Measurements from ENCODE around the gene FSHB.
"Not testable (repeated sequence)": the region's sequence is repeated elsewhere in the genome, so short reads cannot be mapped to it uniquely, and the experiment has no call there.

Gene FSHB

GRCh38 chr11:30230714-30231113, at the start of gene FSHB:
FSHB (plus strand) TSS chr11:30231014; CDS start chr11:30231903, 889 bp downstream.
- DNase-seq (ENCODE audit: low read depth in 1 of 2, low spot score in 1 of 2): no peak

GRCh38 chr11:30186748-30187147, 44.1 kb upstream of the FSHB start:
- DNase-seq (ENCODE audit: low read depth in 1 of 2, low spot score in 1 of 2): no peak

GRCh38 chr11:30192620-30193019, 38.2 kb upstream of the FSHB start:
- DNase-seq (ENCODE audit: low read depth in 1 of 2, low spot score in 1 of 2): no peak

- DNase-seq (ENCODE audit: low read depth in 1 of 2, low spot score in 1 of 2): peak; percentile 1 to 11
Measured at GRCh38 chr11:30196400-30197206, 34.2 kb upstream of the FSHB start.

GRCh38 chr11:30197869-30198268, 32.9 kb upstream of the FSHB start:
- DNase-seq (ENCODE audit: low read depth in 1 of 2, low spot score in 1 of 2): no peak

GRCh38 chr11:30202989-30203388, 27.8 kb upstream of the FSHB start:
- DNase-seq (ENCODE audit: low read depth in 1 of 2, low spot score in 1 of 2): not testable (repeated sequence)

- DNase-seq (ENCODE audit: low read depth in 1 of 2, low spot score in 1 of 2): no peak
Measured at GRCh38 chr11:30203850-30204249, 27.0 kb upstream of the FSHB start.

GRCh38 chr11:30206249-30206996, 24.4 kb upstream of the FSHB start:
- DNase-seq (ENCODE audit: low read depth in 1 of 2, low spot score in 1 of 2): no peak

GRCh38 chr11:30210357-30210756, 20.5 kb upstream of the FSHB start:
- no peak for DNase-seq (ENCODE audit: low read depth in 1 of 2, low spot score in 1 of 2)

GRCh38 chr11:30216534-30216933, 14.3 kb upstream of the FSHB start:
- no peak for DNase-seq (ENCODE audit: low read depth in 1 of 2, low spot score in 1 of 2)

GRCh38 chr11:30218278-30218677, 12.5 kb upstream of the FSHB start:
- DNase-seq (ENCODE audit: low read depth in 1 of 2, low spot score in 1 of 2): no peak

GRCh38 chr11:30225642-30226041, 5.2 kb upstream of the FSHB start:
- DNase-seq (ENCODE audit: low read depth in 1 of 2, low spot score in 1 of 2): no peak

- DNase-seq (ENCODE audit: low read depth in 1 of 2, low spot score in 1 of 2): no peak
Measured at GRCh38 chr11:30228323-30228884, 2.4 kb upstream of the FSHB start.

GRCh38 chr11:30239025-30239424, 8.2 kb downstream of the FSHB start:
- DNase-seq (ENCODE audit: low read depth in 1 of 2, low spot score in 1 of 2): no peak

GRCh38 chr11:30244265-30244664, 13.5 kb downstream of the FSHB start:
- no peak for DNase-seq (ENCODE audit: low read depth in 1 of 2, low spot score in 1 of 2)

- DNase-seq (ENCODE audit: low read depth in 1 of 2, low spot score in 1 of 2): no peak
Measured at GRCh38 chr11:30245621-30246020, 14.8 kb downstream of the FSHB start.

- no peak for DNase-seq (ENCODE audit: low read depth in 1 of 2, low spot score in 1 of 2)
Measured at GRCh38 chr11:30254307-30255298, 23.8 kb downstream of the FSHB start.

- no peak for DNase-seq (ENCODE audit: low read depth in 1 of 2, low spot score in 1 of 2)
Measured at GRCh38 chr11:30255637-30256036, 24.8 kb downstream of the FSHB start.

- no peak for DNase-seq (ENCODE audit: low read depth in 1 of 2, low spot score in 1 of 2)
Measured at GRCh38 chr11:30257058-30257457, 26.2 kb downstream of the FSHB start.

- DNase-seq (ENCODE audit: low read depth in 1 of 2, low spot score in 1 of 2): no peak
Measured at GRCh38 chr11:30258679-30259078, 27.9 kb downstream of the FSHB start.

- DNase-seq (ENCODE audit: low read depth in 1 of 2, low spot score in 1 of 2): no peak
Measured at GRCh38 chr11:30260813-30261212, 30.0 kb downstream of the FSHB start.
